GM23248 (cell line): ENCODE results near the gene TUBB1.

Experiments used
- EZH2 ChIP-seq: fragments of 200-600 bp; sonication (generic); IDR thresholded peaks from 2 replicates; pipeline ENCODE4 v1.6.1; 2018; ENCODE audit warnings: antibody characterized with exemption, mild to moderate bottlenecking; ENCODE audit not compliant: insufficient read depth, poor library complexity, severe bottlenecking
- EZH2phosphoT487 ChIP-seq: fragments of 200-600 bp; sonication (generic); IDR thresholded peaks from 2 replicates; pipeline ENCODE4 v1.6.1; 2018; ENCODE audit warnings: antibody characterized with exemption, moderate library complexity, mild to moderate bottlenecking, low read depth; ENCODE audit not compliant: insufficient read depth

DNA sequence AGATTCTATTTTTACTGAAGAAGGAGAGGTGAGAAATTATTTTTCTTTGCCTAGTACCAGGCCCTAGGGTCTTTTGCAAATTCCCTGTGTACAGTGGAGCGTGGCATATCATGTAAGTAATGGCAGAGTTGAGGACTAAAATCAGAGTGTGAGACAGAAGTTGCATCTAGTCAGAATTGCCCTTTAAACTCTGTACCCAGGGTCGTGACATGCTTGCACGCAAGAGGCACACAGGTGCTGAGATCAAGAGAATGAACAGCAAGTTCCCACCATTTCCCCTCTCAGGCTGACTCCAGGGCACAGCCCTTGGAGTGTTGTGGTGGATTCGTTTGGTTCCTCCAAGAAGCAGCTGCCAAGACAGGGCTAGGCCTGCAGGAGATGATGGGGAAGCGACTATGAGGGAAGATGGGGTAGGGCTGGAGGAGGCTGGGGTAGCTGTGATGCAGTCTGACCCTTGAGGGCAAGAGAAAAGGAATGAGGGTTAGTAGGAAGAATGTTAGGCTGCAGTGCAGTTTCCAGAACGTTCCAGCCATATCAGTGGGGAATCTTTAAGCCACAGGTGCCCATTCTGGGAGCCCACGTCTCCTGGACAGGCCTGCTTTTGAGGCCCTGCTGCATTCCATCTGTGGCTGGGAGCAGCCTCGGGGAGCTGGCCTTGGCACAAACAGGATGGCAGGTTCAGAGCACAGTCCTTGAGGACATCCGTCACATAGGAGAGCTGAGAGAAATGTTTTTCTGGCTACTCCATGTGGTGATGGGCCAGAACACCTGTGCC, 31.3 kb upstream of the TUBB1 start:
- TF ChIP-seq EZH2 (no peak), EZH2phosphoT487 (no peak)
